Stimulated activated CD4-positive, alpha-beta T cell treated with anti-CD3 and anti-CD28 coated beads, Interleukin-15, amount 100 ng/mL, for 48 hours (primary cell): Measurements from ENCODE around the gene ARID1B.

Source experiments
- DNase-seq, 2 donors: peaks; one replicate each; pipeline ENCODE4 v3.0.0-alpha.2; 2020; ENCODE audit warnings: low read depth in 2 of 2

ARID1B gene

GRCh38 chr6:156791320-156791850, 14.2 kb downstream of the ARID1B start:
- DNase-seq, result no peak

DNA sequence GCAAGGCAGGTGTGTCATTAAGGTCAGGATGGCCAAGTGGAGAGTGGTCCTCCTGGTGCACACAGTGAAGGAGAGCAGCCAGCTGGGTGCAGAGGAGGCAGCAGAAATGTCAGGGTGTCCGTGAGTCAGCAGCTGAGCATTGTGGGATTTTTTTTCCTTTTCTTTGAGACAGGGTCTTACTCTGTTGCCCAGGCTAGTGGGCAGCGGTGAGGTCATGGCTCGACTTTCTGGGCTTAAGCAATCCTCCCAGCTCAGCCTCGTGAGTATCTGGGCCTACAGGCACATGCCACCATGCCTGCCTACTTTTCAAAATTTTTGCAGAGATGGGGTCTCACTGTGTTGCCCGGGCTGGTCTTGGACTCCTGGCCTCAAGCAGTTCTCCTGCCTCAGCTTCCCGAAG, 16.0 kb downstream of the ARID1B start:
- DNase-seq, result no peak

DNA sequence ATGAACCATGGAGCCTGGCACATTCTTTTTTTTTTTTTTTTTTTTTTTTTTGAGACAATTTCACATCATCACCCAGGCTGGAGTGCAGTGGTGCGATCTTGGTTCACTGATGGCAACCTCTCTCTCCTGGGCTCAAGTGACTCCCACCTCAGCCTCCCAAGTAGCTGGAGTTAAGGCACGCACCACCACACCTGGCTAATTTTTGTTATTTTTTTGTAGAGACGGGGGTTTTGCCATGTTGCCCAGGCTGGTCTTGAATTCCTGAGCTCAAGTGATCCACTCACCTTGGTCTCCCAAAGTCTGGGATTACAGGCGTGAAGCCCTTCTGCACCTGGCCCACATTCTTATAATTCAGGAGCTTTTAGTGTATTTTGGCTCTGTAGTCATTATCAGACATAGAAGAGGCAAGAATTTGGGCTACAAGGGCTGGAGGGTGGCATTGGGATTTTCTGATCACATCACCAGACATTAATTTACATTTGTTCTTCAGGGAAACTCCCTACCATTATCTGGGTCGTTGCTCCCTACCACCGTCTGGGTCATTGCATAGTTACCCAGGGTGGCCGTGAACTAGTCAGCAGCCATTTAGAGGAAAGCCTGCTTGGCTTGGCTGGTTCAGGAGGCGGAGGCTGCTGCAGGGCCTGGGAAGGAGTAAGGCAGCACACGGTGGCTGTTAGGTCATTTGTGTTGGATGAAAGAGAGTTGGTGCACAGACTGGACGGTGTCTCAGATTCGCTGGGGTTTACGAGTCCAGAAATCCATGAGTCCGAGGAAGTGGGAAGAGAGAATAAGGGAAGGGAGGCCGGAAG, 17.6 kb downstream of the ARID1B start:
- DNase-seq, result no peak

GRCh38 chr6:156795825-156796224, 18.6 kb downstream of the ARID1B start:
- no peak for DNase-seq

DNA sequence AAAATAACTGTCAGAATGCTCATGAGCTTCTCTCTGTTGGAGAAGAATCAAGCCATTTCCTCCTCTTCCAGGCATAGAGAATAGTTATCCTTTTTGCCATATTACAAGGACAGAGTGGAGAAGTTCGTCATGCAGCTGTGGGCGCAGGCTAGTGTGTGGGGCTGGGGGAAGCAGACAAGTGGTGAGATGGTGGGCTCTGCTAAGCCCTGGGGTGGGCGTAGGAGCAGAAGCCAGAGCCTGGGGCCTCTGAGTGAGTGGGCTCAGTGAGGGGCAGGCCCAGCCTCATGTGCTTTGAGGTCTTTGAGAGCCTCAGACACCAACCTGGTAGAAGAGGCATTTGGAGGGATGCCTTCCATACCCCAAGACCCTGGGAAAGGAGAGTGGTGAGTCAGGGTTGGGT, 19.4 kb downstream of the ARID1B start:
- no peak for DNase-seq

DNA sequence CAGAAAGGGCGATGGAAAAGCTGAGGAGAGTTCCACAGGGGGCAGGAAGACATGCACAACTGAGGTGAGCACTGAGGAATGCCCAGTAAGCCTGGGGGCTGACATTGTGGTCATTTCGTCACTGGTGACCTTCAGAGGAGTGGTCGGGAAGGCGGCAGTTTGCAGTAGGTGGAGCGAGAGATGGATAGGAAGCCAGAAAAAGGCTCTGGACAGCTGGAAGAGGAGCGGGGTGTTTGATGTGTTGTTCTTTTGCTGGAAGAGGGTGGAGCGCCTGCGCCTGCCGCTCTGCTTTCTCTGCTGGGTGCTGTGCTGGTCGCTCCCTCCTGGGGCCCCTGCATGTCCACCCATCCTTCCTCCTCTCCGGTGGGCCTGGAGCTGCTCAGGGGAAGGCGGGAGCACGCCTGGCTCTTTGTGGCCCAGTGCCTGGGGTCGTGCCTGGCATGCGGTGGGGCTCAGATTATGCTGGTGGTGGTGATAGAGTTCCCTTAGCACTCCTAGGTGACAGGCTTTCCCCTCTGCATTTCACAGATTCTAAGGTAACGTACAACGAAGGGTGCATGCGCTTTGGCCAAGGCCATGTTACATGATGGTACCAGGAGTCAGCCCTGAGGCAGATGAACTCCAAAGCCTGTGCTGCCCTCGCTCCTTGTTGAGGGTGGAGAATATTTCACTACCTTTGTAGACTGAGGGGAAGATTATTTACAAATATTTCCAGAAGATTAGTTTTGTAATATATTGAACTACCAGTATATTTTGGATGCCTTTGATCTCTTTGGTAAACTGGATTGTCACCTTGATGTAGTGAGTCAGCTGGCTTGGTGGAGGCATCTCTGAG, 20.9 kb downstream of the ARID1B start:
- DNase-seq, result no peak

DNA sequence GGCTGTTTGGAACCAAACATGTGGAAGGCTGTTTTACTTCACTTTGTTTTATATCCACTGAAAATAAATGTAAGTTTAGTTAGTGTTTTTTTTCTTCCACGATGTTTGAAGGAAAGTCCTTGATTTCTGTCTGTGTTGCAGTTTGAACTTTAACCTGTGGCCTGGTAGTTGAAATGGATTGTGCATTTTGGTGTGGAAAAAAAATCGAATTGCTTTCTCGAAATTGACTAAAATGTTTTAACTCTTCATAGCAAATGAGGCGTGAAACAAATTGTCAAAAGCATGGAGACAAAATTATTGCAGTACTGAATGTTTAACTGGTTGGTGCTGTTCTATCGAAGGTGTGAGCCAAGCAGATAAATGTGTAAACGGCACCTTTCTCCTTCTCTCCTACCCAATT, 24.5 kb downstream of the ARID1B start:
- no peak for DNase-seq

- DNase-seq, result no peak
Observed at GRCh38 chr6:156803353-156803752, 26.2 kb downstream of the ARID1B start.

GRCh38 chr6:156804402-156804801, 27.2 kb downstream of the ARID1B start:
- DNase-seq, result peak in 1 of 2 donors; percentile 11

- no peak for DNase-seq
Observed at GRCh38 chr6:156806155-156806554, 29.0 kb downstream of the ARID1B start.

GRCh38 chr6:156807028-156807427, 29.9 kb downstream of the ARID1B start:
- no peak for DNase-seq

GRCh38 chr6:156807795-156808194, 30.6 kb downstream of the ARID1B start:
- no peak for DNase-seq

GRCh38 chr6:156808287-156808686, 31.1 kb downstream of the ARID1B start:
- no peak for DNase-seq

GRCh38 chr6:156809034-156809433, 31.9 kb downstream of the ARID1B start:
- no peak for DNase-seq

- no peak for DNase-seq
Observed at GRCh38 chr6:156809446-156810178, 32.4 kb downstream of the ARID1B start.

GRCh38 chr6:156814036-156814581, 36.9 kb downstream of the ARID1B start:
- DNase-seq, result no peak

GRCh38 chr6:156816505-156816904, 39.3 kb downstream of the ARID1B start:
- DNase-seq, result no peak

- DNase-seq, result no peak
Observed at GRCh38 chr6:156820089-156820798, 43.1 kb downstream of the ARID1B start.

DNA sequence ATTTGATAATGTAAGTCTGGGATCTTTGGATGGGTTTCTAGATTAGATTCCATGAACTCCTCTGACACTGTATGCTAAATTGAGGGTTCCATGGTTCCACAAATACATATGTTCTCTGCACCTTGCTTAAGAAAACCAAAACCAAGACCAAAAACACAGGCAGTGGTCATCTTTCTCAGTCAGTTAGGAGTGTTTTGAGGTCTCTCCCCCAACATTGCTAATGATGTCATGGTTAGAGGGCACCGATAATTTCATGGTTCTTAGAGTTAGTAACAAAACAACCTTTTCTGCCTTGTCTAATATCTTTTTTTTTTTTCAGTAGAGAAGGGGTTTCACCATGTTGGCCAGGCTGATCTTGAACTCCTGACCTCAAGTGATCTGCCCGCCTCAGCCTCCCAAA, 44.5 kb downstream of the ARID1B start:
- no peak for DNase-seq

GRCh38 chr6:156822747-156823206, 45.6 kb downstream of the ARID1B start:
- DNase-seq, result no peak

- DNase-seq, result no peak
Observed at GRCh38 chr6:156824142-156824541, 47.0 kb downstream of the ARID1B start.
